SJSA1 (cell line): Measurements from ENCODE around the gene OSBPL9. TPM values are rescaled to one million over a fixed set of nuclear protein-coding genes. Genes with fewer than 3 reads are reported as not detected.
"Not testable (repeated sequence)": the region's sequence is repeated elsewhere in the genome, so short reads cannot be mapped to it uniquely, and the experiment has no call there.

Experiments used
- DNase-seq, 2 experiments: peaks; one replicate each; pipeline ENCODE4 v3.0.0-alpha.2; 2015 to 2020; ENCODE audit warnings: low spot score in 2 of 2, low read depth in 1 of 2
- H3K27ac ChIP-seq: fragments of 250-450 bp; sonication (Bioruptor Pico); 2 replicates; pipeline ENCODE4 v1.5.1; 2020; ENCODE audit warnings: mild to moderate bottlenecking, moderate library complexity
- H3K27me3 ChIP-seq: fragments of 250-450 bp; sonication (Bioruptor Pico); replicated peaks from 2 replicates; pipeline ENCODE4 v1.5.1; 2020; ENCODE audit warnings: mild to moderate bottlenecking, moderate library complexity
- H3K36me3 ChIP-seq: fragments of 250-450 bp; sonication (Bioruptor Pico); 2 replicates; pipeline ENCODE4 v1.5.1; 2020; ENCODE audit warnings: mild to moderate bottlenecking
- H3K4me1 ChIP-seq: fragments of 250-450 bp; sonication (Bioruptor Pico); replicated peaks from 2 replicates; pipeline ENCODE4 v1.6.1; 2021; ENCODE audit warnings: mild to moderate bottlenecking
- H3K4me3 ChIP-seq: fragments of 250-450 bp; sonication (Bioruptor Pico); 2 replicates; pipeline ENCODE4 v1.5.1; 2020; ENCODE audit warnings: mild to moderate bottlenecking
- H3K9me3 ChIP-seq: fragments of 250-450 bp; sonication (Bioruptor Pico); replicated peaks from 2 replicates; pipeline ENCODE4 v1.5.1; 2020; ENCODE audit warnings: mild to moderate bottlenecking
- total RNA-seq: library from RNA; depleted of rRNA; stranded (reverse); fragments of >200 nt; shearing (Covaris generic); gene quantifications from 2 replicates; pipeline ENCODE4 v1.2.3, GENCODE V29; 2014

The OSBPL9 gene
- total RNA-seq, 1 experiment from 2014 or later, result 117 TPM

DNA sequence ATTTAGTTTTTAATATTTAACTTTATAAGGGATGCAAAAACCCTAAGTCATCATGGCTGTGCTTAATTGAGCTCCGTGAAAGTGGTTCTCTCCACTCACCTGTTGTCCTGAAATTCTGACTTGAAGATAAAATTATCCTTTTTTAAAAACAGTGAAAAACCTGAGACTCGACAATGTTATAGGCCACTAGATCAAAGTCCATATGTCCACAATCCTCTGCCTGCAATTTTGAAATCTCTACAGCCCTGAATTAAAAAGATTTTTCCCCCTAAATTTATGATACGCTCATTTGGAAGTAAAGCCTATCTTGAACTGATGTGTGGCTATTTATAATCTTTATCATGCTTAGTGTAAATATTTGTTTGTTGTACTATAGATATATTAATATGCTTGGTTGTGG lies 18.7 kb downstream of the OSBPL9 start:
- DNase-seq, result no peak
- Histone ChIP-seq H3K4me3 (no peak overlapping the region), H3K4me1 (peaks cover 21% of the 10 kb centered on the region), H3K9me3 (no peaks in the 10 kb centered on the region), H3K27me3 (no peaks in the 10 kb centered on the region), H3K27ac (no peak overlapping the region), H3K36me3 (0 out of 2 replicates have a peak, but pooled peaks cover 3% of the 10 kb centered on the region)

GRCh38 chr1:51636191-51636590 lies 19.3 kb downstream of the OSBPL9 start:
- no peak for DNase-seq
- 0 out of 2 replicates have a peak, but pooled peaks cover 3% of the 10 kb centered on the region for H3K36me3 ChIP-seq
- no peaks in the 10 kb centered on the region for H3K9me3 ChIP-seq
- H3K27ac ChIP-seq, result no peak overlapping the region
- no peaks in the 10 kb centered on the region for H3K27me3 ChIP-seq
- H3K4me1 ChIP-seq, result peaks cover 21% of the 10 kb centered on the region
- no peak overlapping the region for H3K4me3 ChIP-seq

GRCh38 chr1:51636764-51637522 lies 20.1 kb downstream of the OSBPL9 start:
- Histone ChIP-seq H3K27me3 (no peaks in the 10 kb centered on the region), H3K4me1 (peaks cover 25% of the 10 kb centered on the region), H3K9me3 (no peaks in the 10 kb centered on the region), H3K27ac (peak overlapping the region; percentile 72), H3K4me3 (no peak overlapping the region), H3K36me3 (0 out of 2 replicates have a peak, but pooled peaks cover 3% of the 10 kb centered on the region)
- peak; percentile 76 to 84 for DNase-seq

GRCh38 chr1:51638350-51638749 lies 21.5 kb downstream of the OSBPL9 start:
- Histone ChIP-seq H3K4me1 (peaks cover 39% of the 10 kb centered on the region), H3K9me3 (no peaks in the 10 kb centered on the region), H3K36me3 (0 out of 2 replicates have a peak, but pooled peaks cover 3% of the 10 kb centered on the region), H3K27me3 (no peaks in the 10 kb centered on the region), H3K4me3 (no peak overlapping the region), H3K27ac (no peak overlapping the region)
- DNase-seq, result no peak

DNA sequence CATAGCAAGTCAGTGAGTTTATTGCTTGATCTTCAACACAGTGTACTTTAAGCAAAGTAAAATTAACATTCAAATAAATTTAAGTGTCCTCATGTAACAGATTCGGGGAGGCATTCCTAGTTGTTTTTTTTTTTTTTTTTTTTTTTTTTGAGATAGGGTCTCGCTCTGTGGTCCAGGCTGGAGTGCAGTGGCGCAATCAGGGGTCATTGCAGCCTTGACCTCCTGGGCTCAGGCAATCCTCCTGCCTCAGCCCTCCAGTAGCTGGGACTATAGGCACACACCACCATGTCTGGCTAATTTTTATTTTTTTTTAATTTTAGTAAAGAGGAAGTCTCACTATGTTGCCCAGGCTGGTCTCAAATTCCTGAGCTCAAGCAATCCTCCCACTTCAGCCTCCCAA lies 22.8 kb downstream of the OSBPL9 start:
- H3K4me1 ChIP-seq, result peaks cover 52% of the 10 kb centered on the region

DNA sequence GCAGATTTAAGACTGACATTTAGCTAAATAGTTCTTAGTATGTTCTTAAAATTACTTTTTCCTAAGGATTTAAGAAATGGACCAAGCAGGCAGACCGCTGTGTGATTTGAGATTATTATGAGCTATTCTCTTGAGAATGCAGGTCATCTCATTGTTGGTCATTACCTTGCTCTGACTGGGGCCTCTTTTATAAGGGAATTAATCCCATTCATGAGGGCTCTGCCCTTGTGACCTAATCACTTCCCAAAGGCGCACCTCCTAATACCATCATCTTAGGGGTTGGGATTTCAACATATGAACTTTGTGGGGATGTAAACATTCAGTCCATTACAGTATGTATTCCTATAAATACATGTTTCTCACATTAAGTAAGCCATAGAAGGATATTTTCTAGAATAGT lies 24.2 kb downstream of the OSBPL9 start:
- H3K36me3 ChIP-seq, result 0 out of 2 replicates have a peak, but pooled peaks cover 3% of the 10 kb centered on the region
- DNase-seq, result no peak
- no peaks in the 10 kb centered on the region for H3K27me3 ChIP-seq
- peaks cover 57% of the 10 kb centered on the region for H3K4me1 ChIP-seq
- no peaks in the 10 kb centered on the region for H3K9me3 ChIP-seq
- H3K27ac ChIP-seq, result no peak overlapping the region
- no peak overlapping the region for H3K4me3 ChIP-seq

More for the DNA sequence above, 22.8 kb downstream of the OSBPL9 start:
- Histone ChIP-seq H3K4me3 (no peak overlapping the region), H3K9me3 (no peaks in the 10 kb centered on the region), H3K27ac (no peak overlapping the region), H3K36me3 (0 out of 2 replicates have a peak, but pooled peaks cover 3% of the 10 kb centered on the region), H3K27me3 (no peaks in the 10 kb centered on the region)
- DNase-seq, result no peak

- peak in 1 of 2 experiments; percentile 77 for DNase-seq
- Histone ChIP-seq H3K4me1 (peaks cover 43% of the 10 kb centered on the region), H3K36me3 (0 out of 2 replicates have a peak, but pooled peaks cover 3% of the 10 kb centered on the region), H3K27me3 (no peaks in the 10 kb centered on the region), H3K27ac (peak overlapping the region; percentile 85), H3K9me3 (no peaks in the 10 kb centered on the region), H3K4me3 (no peak overlapping the region)
Measured at GRCh38 chr1:51642739-51643142, 25.8 kb downstream of the OSBPL9 start.

DNA sequence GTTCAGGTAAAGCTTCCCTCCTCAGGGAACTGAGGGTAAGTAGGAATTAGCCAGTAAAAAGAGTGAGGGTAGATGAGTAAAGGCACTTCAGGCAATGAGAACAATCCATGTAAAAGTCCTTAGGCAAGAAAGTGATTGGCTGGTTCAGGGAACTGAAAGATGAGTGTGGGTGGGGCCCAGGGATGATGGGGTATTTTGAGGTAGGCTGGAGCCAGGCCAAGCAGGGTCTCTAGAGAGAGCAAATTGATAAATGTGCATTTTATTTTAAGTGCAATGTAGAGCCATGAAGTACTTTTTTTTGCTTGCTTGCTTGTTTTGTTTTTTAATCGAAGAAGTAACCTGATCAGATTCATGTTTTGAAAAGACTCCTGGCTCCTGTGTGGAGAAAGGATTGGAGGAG lies 26.5 kb downstream of the OSBPL9 start:
- Histone ChIP-seq H3K36me3 (no peaks in the 10 kb centered on the region), H3K4me3 (no peak overlapping the region), H3K4me1 (peaks cover 44% of the 10 kb centered on the region), H3K9me3 (no peaks in the 10 kb centered on the region), H3K27ac (peak overlapping the region; percentile 85), H3K27me3 (no peaks in the 10 kb centered on the region)
- no peak for DNase-seq

- no peak overlapping the region for H3K4me3 ChIP-seq
- H3K27ac ChIP-seq, result peak overlapping the region; percentile 67
- peaks cover 45% of the 10 kb centered on the region for H3K4me1 ChIP-seq
- H3K36me3 ChIP-seq, result no peaks in the 10 kb centered on the region
- DNase-seq, result no peak
- no peaks in the 10 kb centered on the region for H3K9me3 ChIP-seq
- no peaks in the 10 kb centered on the region for H3K27me3 ChIP-seq
Measured at GRCh38 chr1:51644020-51644419, 27.1 kb downstream of the OSBPL9 start.

DNA sequence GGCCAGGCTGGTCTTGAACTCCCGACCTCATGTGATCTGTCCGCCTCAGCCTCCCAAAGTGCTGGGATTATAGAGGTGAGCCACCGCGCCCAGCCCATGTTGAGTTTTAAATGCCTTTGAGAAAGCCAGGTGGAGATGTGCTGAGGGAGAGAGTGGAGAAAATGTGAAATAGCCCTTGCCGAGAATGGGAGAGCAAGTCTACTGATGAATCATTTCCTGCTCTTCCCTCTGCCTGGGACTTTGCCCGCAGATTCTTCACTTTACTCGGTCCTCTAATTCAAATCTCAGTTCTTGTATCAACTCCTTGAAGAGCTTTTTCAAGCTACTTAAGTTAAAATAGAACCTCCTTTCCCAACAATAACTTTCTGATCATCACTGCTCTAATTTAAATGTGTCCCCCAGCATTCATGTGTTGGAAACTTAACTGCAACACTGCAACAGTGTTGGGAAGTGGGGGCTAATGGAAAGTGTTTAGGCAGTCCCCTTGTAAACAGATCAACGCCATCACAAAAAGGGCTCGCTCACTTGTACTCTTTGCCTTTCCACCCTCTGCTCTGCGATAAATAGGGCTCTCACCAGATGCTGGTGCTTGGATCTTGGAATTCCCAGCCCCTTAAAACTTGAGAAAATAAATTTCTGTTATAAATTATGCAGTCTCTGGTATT lies 27.8 kb downstream of the OSBPL9 start:
- Histone ChIP-seq H3K4me3 (no peak overlapping the region), H3K4me1 (peaks cover 42% of the 10 kb centered on the region), H3K9me3 (no peaks in the 10 kb centered on the region), H3K27ac (peak overlapping the region; percentile 67), H3K36me3 (no peaks in the 10 kb centered on the region), H3K27me3 (no peaks in the 10 kb centered on the region)
- DNase-seq, result peak; percentile 63 to 81

DNA sequence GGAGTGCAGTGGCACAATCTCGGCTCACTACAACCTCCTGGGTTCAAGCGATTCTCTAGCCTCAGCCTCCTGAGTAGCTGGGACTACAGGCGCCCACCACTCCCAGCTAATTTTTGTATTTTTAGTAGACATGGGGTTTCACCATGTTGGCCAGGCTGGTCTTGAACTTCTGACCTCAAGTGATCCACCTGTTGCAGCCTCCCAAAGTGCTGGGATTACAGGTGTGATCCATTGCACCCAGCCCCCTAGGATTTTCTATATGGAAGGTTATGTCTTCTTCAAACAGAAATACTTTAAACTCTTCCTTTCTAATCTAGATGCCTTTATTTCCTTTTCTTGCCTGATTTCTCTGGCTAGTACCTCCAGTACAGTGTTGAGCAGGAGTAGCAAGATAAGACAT lies 29.7 kb downstream of the OSBPL9 start:
- H3K9me3 ChIP-seq, DNase-seq, H3K4me3 ChIP-seq, H3K27ac ChIP-seq, H3K27me3 ChIP-seq, H3K36me3 ChIP-seq: not testable (repeated sequence)
- peaks cover 59% of the 10 kb centered on the region for H3K4me1 ChIP-seq

DNA sequence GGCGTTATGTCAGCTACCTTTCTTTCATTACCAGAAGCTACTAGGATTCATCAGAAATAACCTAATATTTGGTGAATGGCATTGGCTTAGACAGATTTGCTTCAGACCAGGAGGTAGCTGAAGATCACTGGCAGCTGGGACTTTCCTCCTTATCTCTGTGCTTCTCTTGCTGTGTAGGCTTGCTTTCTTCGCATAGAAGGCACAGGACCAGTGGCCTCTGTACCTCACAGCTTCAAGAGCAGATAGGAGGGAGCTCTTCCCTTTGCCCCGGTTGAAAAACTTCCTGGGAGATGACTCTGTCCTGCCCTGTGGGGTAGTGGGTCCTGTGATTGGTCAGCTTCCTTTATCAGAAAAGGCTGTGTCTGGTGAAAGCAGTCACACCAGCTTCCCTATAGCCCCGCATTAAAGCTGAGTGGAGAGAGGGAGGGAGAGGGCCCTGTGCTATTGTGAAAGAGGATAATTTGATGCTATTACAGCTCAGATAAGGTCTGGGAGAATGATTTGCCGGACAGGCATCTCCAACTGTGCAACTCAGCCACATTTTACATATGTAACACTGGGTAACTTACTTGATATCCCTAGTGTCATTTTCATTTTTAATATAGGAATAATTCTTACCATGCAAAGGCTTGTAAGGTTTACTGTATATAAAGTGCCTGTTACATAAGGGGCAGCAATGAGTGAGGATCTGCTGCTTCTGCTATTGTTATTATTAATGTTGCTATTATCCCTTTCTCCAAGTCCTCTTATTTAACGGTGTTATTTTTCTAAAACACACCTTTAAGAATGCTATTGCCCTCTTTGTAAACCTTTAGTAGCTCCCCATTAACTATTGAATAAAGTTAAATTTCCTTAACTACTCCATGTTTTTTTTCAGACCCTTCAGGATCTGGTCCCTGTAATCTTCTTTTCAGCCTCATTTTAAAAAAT lies 31.6 kb downstream of the OSBPL9 start:
- Histone ChIP-seq H3K36me3 (peaks cover 4% of the 10 kb centered on the region; the same call in 1 of the 2 replicates), H3K27ac (no peak overlapping the region), H3K4me3 (no peak overlapping the region), H3K9me3 (no peaks in the 10 kb centered on the region), H3K27me3 (no peaks in the 10 kb centered on the region), H3K4me1 (peaks cover 40% of the 10 kb centered on the region)
- DNase-seq, result no peak

GRCh38 chr1:51649593-51650091 lies 32.8 kb downstream of the OSBPL9 start:
- Histone ChIP-seq H3K4me1 (peaks cover 29% of the 10 kb centered on the region), H3K9me3 (no peaks in the 10 kb centered on the region), H3K36me3 (peaks cover 4% of the 10 kb centered on the region; the same call in 1 of the 2 replicates), H3K27me3 (no peaks in the 10 kb centered on the region), H3K27ac (no peak overlapping the region), H3K4me3 (no peak overlapping the region)
- DNase-seq, result no peak
